ENCODE results near the gene RPL13A. TPM values are rescaled to one million over a fixed set of nuclear protein-coding genes. Genes with fewer than 3 reads are reported as not detected.

The RPL13A gene
- total RNA-seq, 1 donor from 2014 or later, result 2,665 TPM

GRCh38 chr19:49498475-49498874 is 11.1 kb downstream of the RPL13A start:
- Mint-ChIP-seq H3K4me3 (ENCODE audit: low read depth) (no peak overlapping the region), H3K36me3 (ENCODE audit: insufficient read depth) (peaks cover 13% of the 10 kb centered on the region), H3K9me3 (ENCODE audit: low read depth) (no peaks in the 10 kb centered on the region), H3K27me3 (no peaks in the 10 kb centered on the region), H3K4me1 (ENCODE audit: low read depth) (peaks cover 24% of the 10 kb centered on the region), H3K27ac (peak overlapping the region; percentile 21)
- DNase-seq (ENCODE audit: low spot score, unreplicated experiment), result no peak
- TF ChIP-seq, protein P1, sequence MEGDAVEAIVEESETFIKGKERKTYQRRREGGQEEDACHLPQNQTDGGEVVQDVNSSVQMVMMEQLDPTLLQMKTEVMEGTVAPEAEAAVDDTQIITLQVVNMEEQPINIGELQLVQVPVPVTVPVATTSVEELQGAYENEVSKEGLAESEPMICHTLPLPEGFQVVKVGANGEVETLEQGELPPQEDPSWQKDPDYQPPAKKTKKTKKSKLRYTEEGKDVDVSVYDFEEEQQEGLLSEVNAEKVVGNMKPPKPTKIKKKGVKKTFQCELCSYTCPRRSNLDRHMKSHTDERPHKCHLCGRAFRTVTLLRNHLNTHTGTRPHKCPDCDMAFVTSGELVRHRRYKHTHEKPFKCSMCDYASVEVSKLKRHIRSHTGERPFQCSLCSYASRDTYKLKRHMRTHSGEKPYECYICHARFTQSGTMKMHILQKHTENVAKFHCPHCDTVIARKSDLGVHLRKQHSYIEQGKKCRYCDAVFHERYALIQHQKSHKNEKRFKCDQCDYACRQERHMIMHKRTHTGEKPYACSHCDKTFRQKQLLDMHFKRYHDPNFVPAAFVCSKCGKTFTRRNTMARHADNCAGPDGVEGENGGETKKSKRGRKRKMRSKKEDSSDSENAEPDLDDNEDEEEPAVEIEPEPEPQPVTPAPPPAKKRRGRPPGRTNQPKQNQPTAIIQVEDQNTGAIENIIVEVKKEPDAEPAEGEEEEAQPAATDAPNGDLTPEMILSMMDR (IDR thresholded peaks at IDR 0.05; ENCODE audit: unreplicated experiment), result no peak

DNA sequence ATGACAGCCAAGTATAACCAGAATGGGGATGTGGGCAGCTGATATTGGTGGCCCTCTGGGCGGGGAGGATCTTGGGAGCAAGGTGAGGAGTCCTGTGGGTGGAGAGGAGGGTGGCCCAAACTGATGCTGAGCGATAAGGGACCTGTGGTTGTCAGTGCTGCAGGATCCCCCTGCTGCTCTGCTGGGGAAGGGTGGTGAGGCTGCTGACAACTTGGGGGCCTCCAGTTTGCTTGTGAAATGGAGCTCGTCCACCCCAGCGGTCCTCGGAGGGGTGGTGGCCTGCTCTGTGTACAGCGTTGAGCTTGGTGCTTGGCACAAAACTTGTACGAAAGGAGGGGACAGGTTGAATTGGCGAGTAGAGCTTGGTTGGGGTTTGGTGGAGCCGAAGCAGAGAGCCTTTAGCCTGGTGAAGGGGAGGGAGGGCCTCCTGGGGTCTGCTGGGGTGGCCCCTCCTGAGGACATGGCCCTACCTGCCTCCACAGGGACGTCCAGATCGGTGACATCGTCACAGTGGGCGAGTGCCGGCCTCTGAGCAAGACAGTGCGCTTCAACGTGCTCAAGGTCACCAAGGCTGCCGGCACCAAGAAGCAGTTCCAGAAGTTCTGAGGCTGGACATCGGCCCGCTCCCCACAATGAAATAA is 11.7 kb downstream of the RPL13A start:
- Mint-ChIP-seq H3K27ac (peak overlapping the region; percentile 34), H3K9me3 (ENCODE audit: low read depth) (no peaks in the 10 kb centered on the region), H3K27me3 (no peaks in the 10 kb centered on the region), H3K4me3 (ENCODE audit: low read depth) (peak overlapping the region; percentile 7), H3K4me1 (ENCODE audit: low read depth) (peaks cover 24% of the 10 kb centered on the region), H3K36me3 (ENCODE audit: insufficient read depth) (peaks cover 13% of the 10 kb centered on the region)
- TF ChIP-seq, protein P1 (IDR thresholded peaks at IDR 0.05; ENCODE audit: unreplicated experiment), result no peak
- no peak for DNase-seq (ENCODE audit: low spot score, unreplicated experiment)

DNA sequence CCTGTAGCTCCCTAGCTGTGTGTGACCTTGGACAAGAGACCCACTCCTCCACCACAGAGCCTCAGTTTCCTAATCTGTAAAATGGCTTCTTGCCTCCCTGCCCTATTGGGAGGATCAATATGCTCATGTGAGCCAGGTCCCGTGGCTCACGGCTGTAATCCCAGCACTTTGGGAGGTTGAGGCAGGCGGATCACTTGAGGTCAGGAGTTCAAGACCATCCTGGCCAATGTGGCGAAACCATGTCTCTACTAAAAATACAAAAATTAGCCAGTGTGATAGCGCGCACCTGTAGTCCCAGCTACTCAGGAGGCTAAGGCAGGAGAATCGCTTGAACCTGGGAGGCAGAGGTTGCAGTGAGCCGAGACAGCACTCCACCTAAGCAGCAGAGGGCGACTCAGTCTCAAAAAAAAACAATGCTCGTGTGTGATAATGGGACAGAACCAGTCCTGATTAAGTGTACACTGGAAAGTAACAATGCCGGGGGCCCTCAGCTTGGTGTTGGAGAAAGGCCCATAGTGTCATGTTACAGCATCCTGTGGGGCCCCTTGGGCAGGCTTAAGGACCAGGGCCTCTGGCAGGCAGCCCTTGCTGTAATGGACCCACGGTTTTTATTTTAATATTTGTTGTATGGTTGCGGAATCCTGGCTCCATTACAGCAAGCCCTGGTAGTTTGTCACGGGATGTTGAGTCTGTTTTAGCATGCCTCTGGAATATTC is 15.6 kb downstream of the RPL13A start:
- H3K27me3 Mint-ChIP-seq, result no peaks in the 10 kb centered on the region
- peaks cover 14% of the 10 kb centered on the region for H3K4me1 Mint-ChIP-seq (ENCODE audit: low read depth)
- no peaks in the 10 kb centered on the region for H3K9me3 Mint-ChIP-seq (ENCODE audit: low read depth)
- DNase-seq (ENCODE audit: low spot score, unreplicated experiment), result no peak
- TF ChIP-seq, protein P1 (IDR thresholded peaks at IDR 0.05; ENCODE audit: unreplicated experiment), result peak; percentile 62
- H3K27ac Mint-ChIP-seq, result peak overlapping the region; percentile 7
- H3K4me3 Mint-ChIP-seq (ENCODE audit: low read depth), result no peak overlapping the region
- peaks cover 7% of the 10 kb centered on the region for H3K36me3 Mint-ChIP-seq (ENCODE audit: insufficient read depth)

DNA sequence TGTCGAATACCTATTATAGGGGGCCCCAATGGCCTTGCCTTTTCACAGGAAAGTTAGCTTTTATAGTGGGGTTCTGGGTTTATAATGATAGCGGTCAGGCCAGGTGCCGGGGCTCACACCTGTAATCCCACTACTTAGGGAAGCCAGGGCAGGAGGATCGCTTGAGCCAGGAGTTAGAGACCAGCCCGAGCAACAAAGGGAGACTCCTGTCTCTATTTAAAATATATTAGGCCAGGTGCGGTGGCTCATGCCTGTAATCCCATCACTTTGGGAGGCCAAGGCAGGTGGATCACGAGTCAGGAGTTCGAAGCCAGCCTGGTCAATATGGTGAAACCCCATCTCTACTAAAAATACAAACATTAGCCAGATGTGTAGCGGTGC is 16.2 kb downstream of the RPL13A start:
- Mint-ChIP-seq H3K9me3 (ENCODE audit: low read depth) (no peaks in the 10 kb centered on the region), H3K27me3 (no peaks in the 10 kb centered on the region), H3K4me1 (ENCODE audit: low read depth) (peaks cover 14% of the 10 kb centered on the region), H3K36me3 (ENCODE audit: insufficient read depth) (peaks cover 7% of the 10 kb centered on the region), H3K4me3 (ENCODE audit: low read depth) (no peak overlapping the region), H3K27ac (peak overlapping the region; percentile 7)
- TF ChIP-seq, protein P1 (IDR thresholded peaks at IDR 0.05; ENCODE audit: unreplicated experiment), result no peak
- no peak for DNase-seq (ENCODE audit: low spot score, unreplicated experiment)

GRCh38 chr19:49506575-49507105 is 19.2 kb downstream of the RPL13A start:
- TF ChIP-seq, protein P1 (IDR thresholded peaks at IDR 0.05; ENCODE audit: unreplicated experiment), result peak; percentile 72
- no peak overlapping the region for H3K4me3 Mint-ChIP-seq (ENCODE audit: low read depth)
- H3K9me3 Mint-ChIP-seq (ENCODE audit: low read depth), result no peaks in the 10 kb centered on the region
- no peaks in the 10 kb centered on the region for H3K27me3 Mint-ChIP-seq
- no peak for DNase-seq (ENCODE audit: low spot score, unreplicated experiment)
- H3K4me1 Mint-ChIP-seq (ENCODE audit: low read depth), result peaks cover 8% of the 10 kb centered on the region
- no peaks in the 10 kb centered on the region for H3K36me3 Mint-ChIP-seq (ENCODE audit: insufficient read depth)
- H3K27ac Mint-ChIP-seq, result no peak overlapping the region
